Central memory CD8-positive, alpha-beta T cell (primary cell): ENCODE results near the gene GREM2.

Experiments used
- ATAC-seq: fragments of 150-1000 bp; cut with Tn5 transposase; replicated peaks from 2 replicates; pipeline ENCODE4 v1.10.0; 2022; ENCODE audit warnings: mild to moderate bottlenecking, moderate FRiP score, moderate number of reproducible peaks; ENCODE audit not compliant: poor library complexity, severe bottlenecking; ENCODE audit errors: extremely low read depth
- DNase-seq, 2 donors: peaks; one replicate each; pipeline ENCODE4 v3.0.0; 2021; ENCODE audit warnings: low spot score in 2 of 2
- H3K27ac Mint-ChIP-seq: one replicate; pipeline ENCODE4 v1.8.0; 2022; ENCODE audit warnings: low read depth, mild to moderate bottlenecking, moderate library complexity, mixed read lengths
- H3K27me3 Mint-ChIP-seq: one replicate; pipeline ENCODE4 v1.8.0; 2022; ENCODE audit warnings: mixed read lengths
- H3K36me3 Mint-ChIP-seq: one replicate; pipeline ENCODE4 v1.8.0; 2022; ENCODE audit warnings: mild to moderate bottlenecking, moderate library complexity, mixed read lengths; ENCODE audit not compliant: insufficient read depth
- H3K4me1 Mint-ChIP-seq: one replicate; pipeline ENCODE4 v1.8.0; 2022; ENCODE audit warnings: mixed read lengths
- H3K4me3 Mint-ChIP-seq: one replicate; pipeline ENCODE4 v1.8.0; 2022; ENCODE audit warnings: mild to moderate bottlenecking, moderate library complexity, mixed read lengths
- H3K9me3 Mint-ChIP-seq: one replicate; pipeline ENCODE4 v1.8.0; 2022; ENCODE audit warnings: mixed read lengths

The GREM2 gene

GRCh38 chr1:240478536-240478935, 133.4 kb downstream of the GREM2 start:
- DNase-seq = no peak
- no peaks in the 10 kb centered on the region for H3K4me1 Mint-ChIP-seq
- ATAC-seq = no peak
- H3K27ac Mint-ChIP-seq = no peak overlapping the region
- H3K4me3 Mint-ChIP-seq = no peak overlapping the region
- no peaks in the 10 kb centered on the region for H3K36me3 Mint-ChIP-seq
- no peaks in the 10 kb centered on the region for H3K27me3 Mint-ChIP-seq
- H3K9me3 Mint-ChIP-seq = peaks cover 7% of the 10 kb centered on the region

GRCh38 chr1:240475832-240476231, 136.1 kb downstream of the GREM2 start:
- no peaks in the 10 kb centered on the region for H3K36me3 Mint-ChIP-seq
- ATAC-seq = no peak
- no peak for DNase-seq
- no peak overlapping the region for H3K4me3 Mint-ChIP-seq
- H3K27ac Mint-ChIP-seq = no peak overlapping the region
- H3K4me1 Mint-ChIP-seq = no peaks in the 10 kb centered on the region
- H3K27me3 Mint-ChIP-seq = no peaks in the 10 kb centered on the region
- H3K9me3 Mint-ChIP-seq = peaks cover 6% of the 10 kb centered on the region

GRCh38 chr1:240474133-240474614, 137.8 kb downstream of the GREM2 start:
- Mint-ChIP-seq H3K27ac (no peak overlapping the region), H3K4me3 (no peak overlapping the region), H3K27me3 (no peaks in the 10 kb centered on the region), H3K4me1 (no peaks in the 10 kb centered on the region), H3K36me3 (no peaks in the 10 kb centered on the region), H3K9me3 (peaks cover 6% of the 10 kb centered on the region)
- DNase-seq (no peak), ATAC-seq (no peak)

GRCh38 chr1:240468656-240469055, 143.3 kb downstream of the GREM2 start:
- H3K4me3 Mint-ChIP-seq = no peak overlapping the region
- peaks cover under 1% of the 10 kb centered on the region for H3K9me3 Mint-ChIP-seq
- DNase-seq = no peak
- H3K36me3 Mint-ChIP-seq = peaks cover 2% of the 10 kb centered on the region
- no peak overlapping the region for H3K27ac Mint-ChIP-seq
- ATAC-seq = no peak
- H3K27me3 Mint-ChIP-seq = no peaks in the 10 kb centered on the region
- no peaks in the 10 kb centered on the region for H3K4me1 Mint-ChIP-seq

GRCh38 chr1:240467895-240468294, 144.1 kb downstream of the GREM2 start:
- Mint-ChIP-seq H3K27ac (no peak overlapping the region), H3K36me3 (peaks cover 2% of the 10 kb centered on the region), H3K27me3 (no peaks in the 10 kb centered on the region), H3K4me1 (no peaks in the 10 kb centered on the region), H3K9me3 (peaks cover 8% of the 10 kb centered on the region), H3K4me3 (no peak overlapping the region)
- ATAC-seq (no peak), DNase-seq (no peak)

GRCh38 chr1:240466509-240466908, 145.4 kb downstream of the GREM2 start:
- DNase-seq (no peak), ATAC-seq (no peak)
- no peak overlapping the region for H3K27ac Mint-ChIP-seq
- no peaks in the 10 kb centered on the region for H3K4me1 Mint-ChIP-seq
- no peaks in the 10 kb centered on the region for H3K27me3 Mint-ChIP-seq
- H3K36me3 Mint-ChIP-seq = peaks cover 2% of the 10 kb centered on the region
- peaks cover 10% of the 10 kb centered on the region for H3K9me3 Mint-ChIP-seq
- H3K4me3 Mint-ChIP-seq = no peak overlapping the region

GRCh38 chr1:240465531-240465940, 146.4 kb downstream of the GREM2 start:
- Mint-ChIP-seq H3K4me3 (no peak overlapping the region), H3K9me3 (peaks cover 10% of the 10 kb centered on the region), H3K4me1 (no peaks in the 10 kb centered on the region), H3K36me3 (peaks cover 2% of the 10 kb centered on the region), H3K27ac (no peak overlapping the region), H3K27me3 (no peaks in the 10 kb centered on the region)
- ATAC-seq = no peak
- DNase-seq = no peak

- Mint-ChIP-seq H3K27me3 (no peaks in the 10 kb centered on the region), H3K36me3 (peaks cover 2% of the 10 kb centered on the region), H3K4me1 (no peaks in the 10 kb centered on the region), H3K4me3 (no peak overlapping the region), H3K27ac (no peak overlapping the region), H3K9me3 (peaks cover 10% of the 10 kb centered on the region)
- ATAC-seq (no peak), DNase-seq (no peak)
Measured at GRCh38 chr1:240464099-240464498, 147.9 kb downstream of the GREM2 start.

- H3K9me3 Mint-ChIP-seq = peaks cover 10% of the 10 kb centered on the region
- H3K36me3 Mint-ChIP-seq = peaks cover 1% of the 10 kb centered on the region
- no peak for ATAC-seq
- no peaks in the 10 kb centered on the region for H3K27me3 Mint-ChIP-seq
- no peaks in the 10 kb centered on the region for H3K4me1 Mint-ChIP-seq
- H3K27ac Mint-ChIP-seq = no peak overlapping the region
- no peak for DNase-seq
- no peak overlapping the region for H3K4me3 Mint-ChIP-seq
Measured at GRCh38 chr1:240462766-240463395, 149.1 kb downstream of the GREM2 start.

GRCh38 chr1:240462277-240462676, 149.7 kb downstream of the GREM2 start:
- Mint-ChIP-seq H3K4me3 (no peak overlapping the region), H3K27ac (no peak overlapping the region), H3K27me3 (no peaks in the 10 kb centered on the region), H3K4me1 (no peaks in the 10 kb centered on the region), H3K36me3 (no peaks in the 10 kb centered on the region), H3K9me3 (peaks cover 10% of the 10 kb centered on the region)
- DNase-seq = no peak
- ATAC-seq = no peak

- no peak for DNase-seq
- Mint-ChIP-seq H3K9me3 (peaks cover 4% of the 10 kb centered on the region), H3K36me3 (no peaks in the 10 kb centered on the region), H3K27me3 (no peaks in the 10 kb centered on the region), H3K4me1 (no peaks in the 10 kb centered on the region), H3K27ac (no peak overlapping the region), H3K4me3 (no peak overlapping the region)
- no peak for ATAC-seq
Measured at GRCh38 chr1:240457203-240457602, 154.8 kb downstream of the GREM2 start.

- Mint-ChIP-seq H3K4me3 (no peak overlapping the region), H3K4me1 (no peaks in the 10 kb centered on the region), H3K9me3 (peaks cover 4% of the 10 kb centered on the region), H3K36me3 (no peaks in the 10 kb centered on the region), H3K27ac (no peak overlapping the region), H3K27me3 (no peaks in the 10 kb centered on the region)
- DNase-seq (no peak), ATAC-seq (no peak)
Measured at GRCh38 chr1:240455228-240455821, 156.6 kb downstream of the GREM2 start.

- peaks cover 5% of the 10 kb centered on the region for H3K9me3 Mint-ChIP-seq
- H3K4me3 Mint-ChIP-seq = no peak overlapping the region
- no peaks in the 10 kb centered on the region for H3K36me3 Mint-ChIP-seq
- H3K27ac Mint-ChIP-seq = no peak overlapping the region
- no peak for ATAC-seq
- H3K27me3 Mint-ChIP-seq = no peaks in the 10 kb centered on the region
- DNase-seq = no peak
- H3K4me1 Mint-ChIP-seq = no peaks in the 10 kb centered on the region
Measured at GRCh38 chr1:240445369-240445768, 166.6 kb downstream of the GREM2 start.
